Neural progenitor cell (in vitro differentiated cells): ENCODE data around the gene MAP2K1. TPM values are rescaled to one million over a fixed set of nuclear protein-coding genes. Genes with fewer than 3 reads are reported as not detected.
A peak's percentile ranks its signal among the peaks of the same experiment; 100 is the strongest.

Experiments
- DNase-seq: peaks from one replicate; pipeline ENCODE4 v3.0.0-alpha.2; 2016; ENCODE audit warnings: low spot score
- H2AFZ ChIP-seq: fragments of 200-600 bp; sonication (generic); replicated peaks from 2 replicates; pipeline ENCODE4 v1.6.1; 2016; ENCODE audit warnings: antibody characterized with exemption
- H3F3A ChIP-seq: fragments of 200-600 bp; sonication (generic); 2 replicates; pipeline ENCODE4 v1.6.1; 2016; ENCODE audit warnings: antibody characterized with exemption, low read depth
- H3K27ac ChIP-seq: fragments of 200-600 bp; sonication (generic); 2 replicates; pipeline ENCODE4 v1.5.1; 2016; ENCODE audit warnings: mild to moderate bottlenecking
- H3K27me3 ChIP-seq: fragments of 200-600 bp; sonication (generic); 2 replicates; pipeline ENCODE4 v1.6.1; 2016; ENCODE audit warnings: mild to moderate bottlenecking, moderate library complexity
- H3K36me3 ChIP-seq: fragments of 200-600 bp; sonication (generic); 2 replicates; pipeline ENCODE4 v1.5.1; 2016
- H3K4me1 ChIP-seq: fragments of 200-600 bp; sonication (generic); 2 replicates; pipeline ENCODE4 v1.6.1; 2016; ENCODE audit warnings: mixed run types
- H3K4me2 ChIP-seq: fragments of 200-600 bp; sonication (generic); 2 replicates; pipeline ENCODE4 v1.6.1; 2016
- H3K4me3 ChIP-seq: fragments of 200-600 bp; sonication (generic); 2 replicates; pipeline ENCODE4 v1.5.1; 2016
- H3K79me2 ChIP-seq: fragments of 200-600 bp; sonication (generic); 2 replicates; pipeline ENCODE4 v1.6.1; 2016; ENCODE audit warnings: low read depth
- H3K9ac ChIP-seq: fragments of 200-600 bp; sonication (generic); 2 replicates; pipeline ENCODE4 v1.6.1; 2016
- H3K9me3 ChIP-seq: fragments of 200-600 bp; sonication (generic); 2 replicates; pipeline ENCODE4 v1.5.1; 2016; ENCODE audit warnings: low read depth
- H4K20me1 ChIP-seq: fragments of 200-600 bp; sonication (generic); 2 replicates; pipeline ENCODE4 v1.6.1; 2016; ENCODE audit warnings: low read depth
- H3K27ac Mint-ChIP-seq: 3 replicates; pipeline ENCODE4 v1.8.0; 2021; ENCODE audit warnings: mixed read lengths
- H3K27me3 Mint-ChIP-seq: 2 replicates; pipeline ENCODE4 v1.8.0; 2022; ENCODE audit warnings: low read depth, mild to moderate bottlenecking, inconsistent platforms, moderate library complexity, mixed read lengths; ENCODE audit not compliant: insufficient read depth
- H3K36me3 Mint-ChIP-seq: 3 replicates; pipeline ENCODE4 v1.8.0; 2021; ENCODE audit warnings: mixed read lengths
- H3K4me1 Mint-ChIP-seq: 3 replicates; pipeline ENCODE4 v1.8.0; 2021; ENCODE audit warnings: mixed read lengths
- H3K4me3 Mint-ChIP-seq: 3 replicates; pipeline ENCODE4 v1.8.0; 2021; ENCODE audit warnings: mild to moderate bottlenecking, moderate library complexity, mixed read lengths
- H3K9me3 Mint-ChIP-seq: 3 replicates; pipeline ENCODE4 v1.8.0; 2020; ENCODE audit warnings: mixed read lengths
- CTCF ChIP-seq: fragments of 200-600 bp; sonication (generic); IDR thresholded peaks from 2 replicates; pipeline ENCODE4 v1.5.1; 2017; ENCODE audit warnings: antibody characterized with exemption, mild to moderate bottlenecking
- EZH2 ChIP-seq: fragments of 200-600 bp; sonication (generic); IDR thresholded peaks from 2 replicates; pipeline ENCODE4 v1.6.1; 2017; ENCODE audit warnings: antibody characterized with exemption, mild to moderate bottlenecking, moderate library complexity
- EZH2phosphoT487 ChIP-seq: fragments of 200-600 bp; sonication (generic); IDR thresholded peaks from 2 replicates; pipeline ENCODE4 v1.6.1; 2017; ENCODE audit warnings: antibody characterized with exemption
- total RNA-seq: library from RNA; depleted of rRNA; stranded (reverse); fragments of >200 nt; gene quantifications from 2 replicates; pipeline ENCODE4 v1.2.3, GENCODE V29; 2015; ENCODE audit warnings: low replicate concordance

The MAP2K1 gene
- total RNA-seq, 1 donor from 2014 or later, result 55.2 TPM

- Mint-ChIP-seq H3K9me3 (peaks cover 5% of the 10 kb centered on the region), H3K4me1 (peaks cover 1% of the 10 kb centered on the region), H3K27ac (no peak overlapping the region), H3K36me3 (peaks cover 13% of the 10 kb centered on the region), H3K27me3 (no peaks in the 10 kb centered on the region), H3K4me3 (no peak overlapping the region)
- Histone ChIP-seq H3K4me3 (no peak overlapping the region), H3K4me2 (no peak overlapping the region), H3F3A (peaks cover 15% of the 10 kb centered on the region), H3K4me1 (peaks cover 10% of the 10 kb centered on the region), H3K27me3 (no peaks in the 10 kb centered on the region), H3K27ac (no peak overlapping the region), H2AFZ (no peak overlapping the region), H3K9me3 (no peaks in the 10 kb centered on the region), H3K9ac (no peak overlapping the region), H3K79me2 (peaks cover 84% of the 10 kb centered on the region), H3K36me3 (no peaks in the 10 kb centered on the region), H4K20me1 (peaks cover 30% of the 10 kb centered on the region)
- no peak for DNase-seq
- TF ChIP-seq CTCF, result no peak
- TF ChIP-seq EZH2, result no peak
- no peak for TF ChIP-seq EZH2phosphoT487
These were observed 39.1 kb downstream of the MAP2K1 start for GRCh38 chr15:66425837-66426236.

- H3K9me3 ChIP-seq, result no peaks in the 10 kb centered on the region
- H3K27ac ChIP-seq, result no peak overlapping the region
- Mint-ChIP-seq H3K4me3 (peak overlapping the region; percentile 22), H3K9me3 (peaks cover 4% of the 10 kb centered on the region), H3K36me3 (peaks cover 13% of the 10 kb centered on the region), H3K27ac (no peak overlapping the region), H3K4me1 (peaks cover 9% of the 10 kb centered on the region), H3K27me3 (no peaks in the 10 kb centered on the region)
- H3K27me3 ChIP-seq, result no peaks in the 10 kb centered on the region
- peaks cover 49% of the 10 kb centered on the region for H4K20me1 ChIP-seq
- peaks cover 16% of the 10 kb centered on the region for H3K4me1 ChIP-seq
- no peak overlapping the region for H3K4me3 ChIP-seq
- H3K79me2 ChIP-seq, result peaks cover 83% of the 10 kb centered on the region
- no peak overlapping the region for H3K4me2 ChIP-seq
- H3F3A ChIP-seq, result peaks cover 8% of the 10 kb centered on the region
- H2AFZ ChIP-seq, result no peak overlapping the region
- no peak overlapping the region for H3K9ac ChIP-seq
- H3K36me3 ChIP-seq, result no peaks in the 10 kb centered on the region
- no peak for DNase-seq
- TF ChIP-seq CTCF (no peak), EZH2 (no peak), EZH2phosphoT487 (no peak)
These were observed 42.4 kb downstream of the MAP2K1 start for GRCh38 chr15:66429117-66429516.

- Mint-ChIP-seq H3K9me3 (no peaks in the 10 kb centered on the region), H3K4me3 (no peak overlapping the region), H3K36me3 (peaks cover 10% of the 10 kb centered on the region), H3K4me1 (peaks cover 9% of the 10 kb centered on the region), H3K27me3 (no peaks in the 10 kb centered on the region), H3K27ac (no peak overlapping the region)
- H3K27me3 ChIP-seq, result no peaks in the 10 kb centered on the region
- peaks cover 83% of the 10 kb centered on the region for H3K79me2 ChIP-seq
- H3K4me1 ChIP-seq, result peaks cover 16% of the 10 kb centered on the region
- peaks cover 49% of the 10 kb centered on the region for H4K20me1 ChIP-seq
- no peak overlapping the region for H2AFZ ChIP-seq
- no peaks in the 10 kb centered on the region for H3K9me3 ChIP-seq
- H3K9ac ChIP-seq, result no peak overlapping the region
- no peak for TF ChIP-seq CTCF
- TF ChIP-seq EZH2phosphoT487, result no peak
- TF ChIP-seq EZH2, result no peak
- DNase-seq, result no peak
- H3F3A ChIP-seq, result peaks cover 3% of the 10 kb centered on the region
- H3K36me3 ChIP-seq, result no peaks in the 10 kb centered on the region
- no peak overlapping the region for H3K27ac ChIP-seq
- H3K4me3 ChIP-seq, result no peak overlapping the region
- H3K4me2 ChIP-seq, result no peak overlapping the region
These were observed 42.8 kb downstream of the MAP2K1 start for GRCh38 chr15:66429546-66429945.
